Endometrial microvascular endothelial cells (primary cell): ENCODE results near the gene XAB2. TPM values are rescaled to one million over a fixed set of nuclear protein-coding genes. Genes with fewer than 3 reads are reported as not detected.

Source experiments
- in situ Hi-C: cut with HindIII; loops from 2 replicates; pipeline ENCODE4 v1.10.0; 2017; ENCODE audit warnings: low sequenced_read_pairs, low pct_unique_long_range_greater_than_20kb; ENCODE audit errors: inconsistent ontology term
- total RNA-seq: library from RNA; depleted of rRNA; stranded (reverse); fragments of >200 nt; gene quantifications from one replicate; pipeline ENCODE4 v1.2.3, GENCODE V29; 2015; ENCODE audit errors: inconsistent ontology term

XAB2 gene
- total RNA-seq = 39.7 TPM

DNA sequence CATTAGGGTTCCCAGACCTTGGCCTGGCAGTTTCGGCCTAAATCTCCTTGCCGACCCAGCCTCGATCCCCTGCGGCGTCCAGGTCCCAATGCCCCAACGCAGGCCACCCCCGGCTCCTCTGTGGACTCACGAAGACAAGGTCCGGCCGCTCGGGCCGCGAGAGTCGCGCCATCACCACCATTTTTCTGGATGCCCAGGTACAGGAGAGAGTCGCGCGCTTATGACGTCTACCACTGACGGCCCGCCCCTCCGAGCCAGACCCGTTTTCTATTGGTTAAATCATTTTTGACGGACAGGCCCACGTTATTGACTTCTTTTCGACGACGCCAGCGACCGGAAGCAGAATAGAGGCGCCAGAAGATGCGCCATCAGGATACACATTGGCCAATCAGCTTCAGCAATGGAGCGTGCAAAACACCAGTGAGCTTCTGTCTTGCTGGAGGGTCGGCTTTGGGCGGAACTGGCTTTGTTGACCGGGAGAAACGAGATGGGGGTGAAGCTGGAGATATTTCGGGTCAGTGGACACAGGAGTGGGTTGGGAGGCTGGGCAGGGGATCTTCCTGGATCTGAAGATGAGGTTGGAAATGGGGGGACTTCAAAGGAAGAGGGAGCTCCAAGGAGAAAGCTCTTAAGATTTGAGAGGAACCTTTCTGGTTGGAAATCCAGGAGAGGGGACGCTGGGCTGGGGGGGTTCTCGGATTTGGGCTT lies at the start of gene XAB2, which contains the start of gene PET100:
XAB2 (minus strand) TSS at position 199 of the 708 bp plus-strand sequence; CDS start at position 181, 18 bp downstream.
PET100 (plus strand) TSS at position 447 of the 708 bp plus-strand sequence; CDS start at position 488, 41 bp downstream.
- in situ Hi-C loops = no loop called here

DNA sequence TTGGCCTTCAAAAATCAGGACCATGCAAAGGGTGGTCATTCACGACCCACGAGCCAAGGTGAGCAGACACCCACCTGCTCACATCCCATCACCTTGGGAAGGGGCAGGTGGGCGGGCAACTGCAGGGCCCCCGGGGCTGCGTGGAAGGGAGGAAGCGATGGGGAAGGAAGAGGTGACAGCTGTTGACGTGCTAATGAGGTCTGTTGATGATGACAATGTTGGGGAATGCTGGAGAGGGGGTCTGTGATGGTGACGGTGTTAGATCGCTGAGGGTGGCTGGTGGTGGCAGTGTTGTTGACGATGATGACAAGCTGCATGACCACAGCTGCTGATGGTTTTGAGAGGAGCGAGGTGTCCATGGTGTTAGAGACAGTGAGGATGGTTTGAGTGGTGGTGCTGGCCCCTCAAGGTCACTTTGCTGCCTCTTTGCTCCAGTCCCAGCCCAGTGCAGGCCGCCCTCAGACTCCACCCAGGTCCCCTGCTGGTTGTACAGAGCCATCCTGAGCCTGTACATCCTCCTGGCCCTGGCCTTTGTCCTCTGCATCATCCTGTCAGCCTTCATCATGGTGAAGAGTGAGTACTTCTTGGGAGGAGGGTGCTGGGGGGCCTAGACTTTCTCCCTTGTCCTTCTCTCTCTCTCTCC lies 48.4 kb upstream of the XAB2 start:
- in situ Hi-C loops = no loop called here

DNA sequence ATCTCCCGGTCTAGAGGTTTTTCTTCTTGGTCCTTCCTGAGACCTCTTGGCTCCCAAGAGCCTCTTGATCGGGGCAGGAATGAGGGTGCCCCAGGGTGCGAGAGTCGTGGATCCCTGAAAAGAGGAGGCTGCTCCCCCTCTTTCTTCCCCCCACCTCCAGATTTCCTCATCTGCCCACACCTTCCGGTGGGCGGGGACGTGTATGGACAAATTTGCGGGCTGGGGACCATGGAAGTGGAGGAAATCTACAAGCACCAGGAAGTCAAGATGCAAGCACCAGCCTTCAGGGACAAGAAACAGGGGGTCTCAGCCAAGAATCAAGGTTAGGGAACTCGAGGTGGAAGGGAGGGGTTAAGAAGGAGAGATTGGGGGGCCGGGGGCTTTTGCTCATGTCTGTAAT lies 47.5 kb upstream of the XAB2 start, which contains the start of gene MCEMP1:
MCEMP1 (plus strand) TSS at position 237 of the 400 bp plus-strand sequence; CDS start at position 268, 31 bp downstream.
- in situ Hi-C loops = no loop called here

DNA sequence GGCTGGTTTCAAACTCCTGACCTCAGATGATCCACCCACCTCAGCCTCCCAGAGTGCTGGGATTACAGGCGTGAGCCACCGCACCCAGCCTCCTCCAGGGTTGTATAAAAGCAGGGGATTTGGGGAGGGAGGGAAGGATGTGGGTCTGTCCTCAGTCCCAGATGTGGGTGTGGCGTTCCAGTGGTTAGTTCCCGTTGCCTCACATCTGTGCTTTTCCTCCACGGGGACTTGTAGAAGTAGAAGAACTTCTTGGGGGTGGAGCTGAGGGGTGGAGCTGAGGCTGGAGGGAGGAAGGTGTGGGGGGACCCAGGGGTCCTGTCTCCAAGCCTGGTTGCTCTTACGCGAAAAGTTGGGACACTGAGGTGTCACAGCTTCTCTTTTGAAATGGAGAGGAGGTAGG lies 47.0 kb upstream of the XAB2 start:
- in situ Hi-C loops = no loop called here

DNA sequence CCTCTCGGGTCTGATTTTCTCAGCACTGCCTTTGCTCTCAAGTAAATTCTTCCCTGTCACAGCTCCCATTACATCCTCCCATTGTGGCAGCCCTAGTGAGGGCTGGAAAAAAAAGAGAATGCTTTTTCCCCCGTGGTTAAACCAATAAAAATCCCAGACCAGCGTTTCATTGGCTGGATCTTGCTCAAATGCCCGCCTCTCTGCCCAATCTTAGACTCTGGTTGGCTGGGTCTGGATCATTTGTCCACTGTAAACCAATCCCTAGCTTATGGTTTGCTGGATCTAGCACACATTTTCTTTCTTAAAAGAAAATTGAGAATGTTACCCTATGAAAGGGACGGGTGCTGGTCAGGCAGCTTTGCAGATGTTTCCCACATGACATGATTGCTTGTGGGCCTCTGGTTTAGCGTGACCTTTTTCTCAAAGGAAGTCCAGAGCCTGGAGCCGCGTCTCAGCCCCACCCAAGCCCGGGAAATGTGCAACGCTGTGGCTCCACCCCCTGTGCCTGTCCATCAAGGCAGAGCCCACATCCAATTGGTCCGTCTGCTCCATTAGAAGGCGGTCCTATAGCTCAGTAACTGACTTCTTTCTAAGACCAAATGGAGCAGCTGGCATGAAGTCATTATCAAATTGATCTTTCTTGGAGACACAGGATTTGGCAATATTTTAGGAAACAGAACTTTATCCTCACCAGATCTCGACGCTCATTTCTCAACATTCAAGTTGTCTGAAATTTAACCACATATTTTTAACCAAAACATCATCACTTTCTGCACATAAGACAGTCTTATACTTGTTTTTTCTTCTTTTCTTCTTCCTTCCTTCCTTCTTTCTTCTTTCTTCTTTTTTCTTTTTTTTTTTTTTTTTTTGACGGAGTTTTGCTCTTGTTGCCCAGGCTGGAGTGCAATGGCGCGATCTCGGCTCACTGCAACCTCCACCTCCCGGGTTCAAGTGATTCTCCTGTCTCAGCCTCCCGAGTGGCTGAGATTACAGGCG lies 45.0 kb upstream of the XAB2 start:
- in situ Hi-C loops = no loop called here

DNA sequence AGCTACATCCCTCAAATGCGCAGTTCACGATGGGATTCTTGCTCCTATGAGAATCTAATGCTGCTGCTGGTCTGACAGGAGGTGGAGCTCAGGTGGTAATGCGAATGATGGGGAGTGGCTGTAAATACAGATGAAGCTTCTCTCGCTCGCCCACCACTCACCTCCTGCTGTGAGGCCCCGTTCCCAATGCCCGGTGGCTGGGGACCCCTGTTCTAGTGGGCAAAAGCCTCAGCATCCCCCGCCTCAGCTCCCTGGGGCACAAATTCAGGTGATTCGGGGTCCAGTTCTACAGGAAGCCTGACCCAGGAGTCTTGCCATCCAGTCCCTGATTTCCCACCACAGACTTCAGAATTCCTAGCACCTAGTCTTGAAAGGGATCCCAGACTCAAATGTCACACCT lies 43.2 kb upstream of the XAB2 start:
- in situ Hi-C loops = no loop called here

DNA sequence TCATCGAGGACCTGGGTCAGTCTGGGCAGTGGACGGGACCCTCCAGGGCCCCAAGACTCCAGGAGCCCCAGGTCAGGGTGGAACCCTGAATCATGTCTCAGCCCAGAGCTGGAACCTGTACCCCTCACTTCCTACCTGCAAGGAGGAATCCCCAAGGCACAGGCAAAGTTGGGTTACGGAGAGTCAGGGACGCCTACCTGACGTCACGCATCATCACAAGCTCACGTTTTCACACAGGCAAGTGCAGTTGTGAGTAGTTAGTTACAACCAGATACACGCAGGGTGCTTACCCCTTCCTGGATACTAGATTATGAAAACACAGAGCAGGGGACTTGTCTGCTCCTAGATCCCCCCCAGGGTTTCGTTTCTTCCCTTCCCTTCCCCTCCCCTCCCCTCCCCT lies 41.4 kb upstream of the XAB2 start:
- in situ Hi-C loops = no loop called here

DNA sequence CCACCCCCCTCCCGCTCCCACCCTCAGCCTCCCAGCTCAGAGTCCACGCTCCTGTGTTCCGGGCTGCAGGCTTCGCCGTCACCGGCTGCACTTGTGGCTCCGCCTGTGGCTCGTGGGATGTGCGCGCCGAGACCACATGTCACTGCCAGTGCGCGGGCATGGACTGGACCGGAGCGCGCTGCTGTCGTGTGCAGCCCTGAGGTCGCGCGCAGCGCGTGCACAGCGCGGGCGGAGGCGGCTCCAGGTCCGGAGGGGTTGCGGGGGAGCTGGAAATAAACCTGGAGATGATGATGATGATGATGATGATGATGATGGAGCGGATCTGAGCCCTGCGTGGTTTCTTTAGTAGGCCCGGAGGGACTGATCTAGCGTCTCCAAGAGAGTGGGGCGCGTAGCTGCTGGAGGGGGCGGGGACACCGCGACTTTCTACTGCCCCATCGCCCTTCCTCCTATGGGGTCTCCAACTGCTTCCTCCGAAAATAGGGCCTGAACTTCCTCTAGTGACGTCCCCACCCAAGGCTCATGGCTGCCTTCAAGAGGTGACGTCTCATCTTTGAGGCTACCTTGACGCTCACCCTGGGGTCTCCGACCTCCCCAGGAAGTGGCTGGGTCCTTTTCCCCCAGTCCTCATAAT lies 40.9 kb upstream of the XAB2 start:
- in situ Hi-C loops = no loop called here

DNA sequence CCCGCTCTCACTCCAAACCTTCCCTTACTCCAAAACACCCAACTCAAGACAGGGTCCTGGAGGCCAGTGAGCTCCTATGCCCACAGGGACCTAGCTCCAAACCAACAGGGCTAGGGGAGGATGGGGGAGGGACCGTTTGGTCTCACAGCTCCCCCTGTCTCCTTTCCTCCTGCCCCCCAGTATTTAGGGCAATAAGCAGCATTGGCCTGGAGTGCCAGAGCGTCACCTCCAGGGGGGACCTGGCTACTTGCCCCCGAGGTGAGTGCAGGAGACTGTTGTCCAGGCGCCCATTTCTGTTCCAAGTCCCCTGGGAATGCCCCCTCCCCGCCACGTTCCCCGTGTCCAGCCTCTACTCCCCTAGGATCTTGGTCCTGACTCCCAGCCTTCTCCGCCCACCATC lies 40.3 kb upstream of the XAB2 start:
- in situ Hi-C loops = no loop called here

DNA sequence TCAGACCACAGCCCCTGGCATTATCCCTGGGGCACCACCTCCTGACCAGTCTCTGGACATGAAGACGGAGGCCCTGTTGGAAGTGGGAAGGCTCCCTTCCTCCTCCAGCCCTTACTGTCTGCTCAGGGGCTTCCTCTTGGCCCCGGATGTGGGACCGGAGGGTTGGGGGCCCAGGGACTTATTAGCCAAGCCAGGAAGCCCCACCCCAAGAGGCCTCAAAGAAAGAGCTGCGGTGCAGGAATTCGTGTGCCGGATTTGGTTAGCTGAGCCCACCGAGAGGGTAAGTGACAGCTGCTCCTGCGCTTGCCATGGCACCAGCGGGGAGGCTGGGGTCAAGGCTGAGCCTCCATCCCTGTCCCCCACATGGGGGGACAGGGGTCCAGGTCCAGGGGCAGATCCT lies 39.5 kb upstream of the XAB2 start, which contains the start of gene RETN:
RETN (plus strand) TSS at position 208 of the 400 bp plus-strand sequence. CDS start 278 bp downstream, outside the sequence.
- in situ Hi-C loops = no loop called here

DNA sequence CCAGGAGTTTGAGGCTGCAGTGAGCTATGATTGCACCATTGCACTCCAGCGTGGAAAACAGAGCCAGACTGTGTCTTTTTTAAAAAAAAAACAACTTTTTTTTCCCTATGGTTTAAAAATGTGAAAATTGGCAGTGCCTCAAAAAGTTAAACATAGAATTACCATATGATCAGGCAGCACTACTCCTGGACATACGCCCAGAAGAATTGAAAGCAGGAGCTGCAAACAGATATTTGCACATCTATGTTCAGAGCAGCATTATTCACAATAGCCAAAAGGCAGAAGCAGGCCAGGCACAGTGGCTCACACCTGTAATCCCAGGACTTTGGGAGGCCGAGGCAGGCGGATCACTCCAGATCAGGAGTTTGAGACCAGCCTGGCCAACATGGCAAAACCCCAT lies 35.7 kb upstream of the XAB2 start:
- in situ Hi-C loops = no loop called here

DNA sequence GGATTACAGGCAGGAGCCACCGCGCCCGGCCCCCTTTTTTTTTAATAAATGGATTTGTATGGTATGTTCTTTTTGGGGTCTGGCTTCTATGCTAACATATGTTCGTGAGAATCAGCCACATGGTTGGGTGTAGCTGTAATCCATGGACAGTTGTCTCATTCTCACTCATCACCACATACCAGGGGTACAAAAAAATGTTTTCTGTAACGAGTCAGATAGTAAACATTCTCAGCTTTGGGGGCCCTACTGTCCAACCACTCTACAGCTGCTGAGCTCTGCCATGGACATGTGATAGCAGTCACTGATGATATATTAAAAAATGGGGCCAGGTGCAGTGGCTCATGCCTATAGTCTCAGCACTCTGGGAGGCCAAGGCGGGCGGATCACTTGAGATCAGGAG lies 34.4 kb upstream of the XAB2 start:
- in situ Hi-C loops = no loop called here

DNA sequence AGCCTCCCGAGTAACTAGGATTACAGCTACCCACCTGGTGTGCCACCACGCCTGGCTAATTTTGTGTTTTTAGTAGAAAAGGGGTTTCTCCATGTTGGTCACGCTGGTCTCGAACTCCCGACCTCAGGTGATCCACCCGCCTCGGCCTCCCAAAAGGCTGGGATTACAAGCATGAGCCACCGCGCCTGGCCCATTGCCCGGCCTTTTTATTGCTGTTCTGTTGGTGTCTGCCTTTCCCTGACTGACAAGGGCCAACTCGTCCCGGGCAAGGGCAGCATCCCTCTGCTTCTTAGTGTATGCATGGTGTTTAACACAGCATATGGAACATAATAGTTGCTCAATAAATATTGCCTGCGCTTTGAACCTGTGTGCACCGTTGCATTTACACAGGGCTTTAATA lies 33.3 kb upstream of the XAB2 start:
- in situ Hi-C loops = no loop called here

DNA sequence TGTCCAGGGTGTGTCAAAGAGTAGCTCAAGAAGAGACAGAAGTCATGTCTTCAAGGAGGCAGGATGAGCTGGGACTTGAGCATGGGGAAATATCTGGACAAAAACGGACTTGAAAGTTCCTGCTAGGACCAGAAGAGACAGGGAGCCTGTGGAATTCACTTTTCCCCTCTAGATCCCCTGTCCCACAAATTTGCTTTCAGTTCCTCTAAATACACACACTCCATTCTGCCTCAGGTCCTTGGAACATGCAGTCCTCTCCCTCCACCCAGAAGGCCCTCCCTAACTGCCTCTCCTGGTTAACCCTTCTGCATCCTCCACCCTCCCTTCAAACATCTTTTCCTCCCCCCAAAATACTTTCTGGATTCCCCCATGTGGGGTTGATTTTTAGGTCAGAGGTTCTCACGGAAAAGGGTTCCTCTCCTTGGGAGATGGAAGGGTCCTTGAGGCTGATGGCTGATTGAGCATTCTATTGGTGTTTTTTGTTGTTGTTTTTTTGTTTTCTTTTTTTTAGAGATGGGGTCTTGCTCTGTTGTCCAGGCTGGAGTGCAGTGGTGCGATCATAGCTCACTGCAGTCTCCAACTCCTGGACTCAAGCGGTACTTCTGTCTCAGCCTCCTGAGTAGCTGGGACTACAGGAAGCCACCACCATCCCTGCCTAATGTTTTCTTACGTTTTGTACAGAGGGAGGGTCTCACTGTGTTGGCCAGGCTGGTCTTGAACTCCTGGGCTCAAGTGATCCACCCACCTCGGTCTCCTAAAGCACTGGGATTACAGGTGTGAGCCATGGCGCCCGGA lies 32.6 kb upstream of the XAB2 start:
- in situ Hi-C loops = no loop called here

DNA sequence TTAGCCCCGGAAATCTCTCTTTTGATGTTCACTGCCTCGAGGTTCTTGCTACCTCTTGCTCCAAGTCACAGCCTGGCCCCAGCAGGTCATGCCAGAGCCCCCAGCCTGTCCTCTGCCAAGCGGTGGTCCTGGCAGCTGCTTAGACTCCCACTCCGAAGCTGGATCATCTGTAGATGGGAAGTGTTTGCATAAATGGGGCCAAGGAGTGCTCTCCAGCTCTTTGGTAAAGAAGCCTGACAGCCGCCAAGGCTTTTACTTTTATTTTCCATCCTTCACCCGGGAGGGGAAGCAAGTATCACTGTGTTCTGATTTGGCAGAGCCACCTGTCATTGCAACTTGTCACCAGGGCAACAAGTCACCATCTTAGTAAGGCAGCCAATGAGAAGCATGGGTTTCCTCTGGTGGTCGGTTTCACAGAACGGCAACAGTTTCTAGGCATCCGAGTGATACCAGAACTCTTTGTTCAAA lies 28.9 kb upstream of the XAB2 start:
- in situ Hi-C loops = no loop called here

DNA sequence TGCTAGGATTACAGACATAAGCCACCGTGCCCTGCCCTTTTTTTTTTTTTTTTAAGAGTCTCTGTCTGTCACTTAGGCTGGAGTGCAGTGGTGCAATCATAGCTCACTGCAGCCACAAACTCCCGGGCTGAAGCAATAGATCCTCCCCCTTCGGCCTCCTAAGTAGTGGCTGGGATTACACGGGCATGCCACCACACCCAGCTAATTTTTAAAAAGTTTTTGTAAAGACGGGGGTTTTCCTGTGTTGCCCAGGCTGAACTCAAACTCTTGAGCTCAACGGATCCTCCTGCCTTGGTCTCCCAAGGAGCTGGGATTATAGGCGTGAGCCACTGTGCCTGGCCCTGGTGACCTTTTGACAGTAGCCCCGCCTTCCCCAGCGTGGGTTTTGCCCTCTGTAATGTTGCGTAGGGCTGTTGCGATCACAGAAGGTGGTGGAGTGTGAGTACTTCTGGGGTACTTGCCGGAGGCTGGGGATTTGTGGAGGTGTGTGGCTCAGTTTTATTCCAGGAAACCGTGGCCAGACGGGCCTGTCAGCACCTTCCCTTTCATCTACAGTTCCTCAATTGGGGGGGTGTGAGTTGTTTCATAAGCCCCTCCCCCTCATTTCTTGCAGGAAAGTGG lies 27.9 kb upstream of the XAB2 start:
- in situ Hi-C loops = no loop called here

DNA sequence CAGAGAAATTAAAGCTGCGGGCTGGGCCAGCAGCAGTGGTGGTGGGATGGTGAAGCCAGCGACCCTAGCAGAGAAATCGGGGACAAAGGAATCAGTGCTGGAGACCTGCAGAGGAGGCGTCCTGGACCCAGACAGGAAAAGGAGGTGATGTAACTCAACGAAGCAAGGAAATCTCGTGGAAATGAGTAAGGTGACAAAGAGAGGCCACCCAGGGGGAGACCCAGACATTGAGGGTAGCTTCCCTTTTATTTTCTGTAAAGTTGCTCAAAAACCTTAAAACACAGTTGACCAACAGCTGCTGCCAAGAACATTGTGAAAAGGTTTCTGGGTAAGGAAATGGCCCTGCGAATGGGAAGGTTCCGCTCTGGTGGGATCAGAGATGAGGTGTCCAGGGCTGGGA lies 26.2 kb upstream of the XAB2 start:
- in situ Hi-C loops = no loop called here
